K562 (cell line): ENCODE measurements around the gene NCOA1. TPM values are rescaled to one million over a fixed set of nuclear protein-coding genes. Genes with fewer than 3 reads are reported as not detected.
A peak's percentile ranks its signal among the peaks of the same experiment; 100 is the strongest.

Source experiments
- CBFA2T3 ChIP-seq: fragments of 450-650 bp; IDR thresholded peaks from 2 replicates; pipeline ENCODE4 v1.6.1; 2017
- CHAMP1 ChIP-seq: fragments of 450-650 bp; IDR thresholded peaks from 2 replicates; pipeline ENCODE4 v1.6.1; 2016; ENCODE audit warnings: mild to moderate bottlenecking
- DEAF1 ChIP-seq: fragments of 450-650 bp; formaldehyde crosslinking; IDR thresholded peaks from 2 replicates; pipeline ENCODE4 v1.4.0; 2020; ENCODE audit warnings: mild to moderate bottlenecking, moderate library complexity
- EGR1 ChIP-seq: fragments of 450-650 bp; conservative IDR thresholded peaks from 2 replicates; pipeline ENCODE4 v1.6.1; 2017; ENCODE audit warnings: mild to moderate bottlenecking
- ELF2 ChIP-seq: fragments of 250-450 bp; sonication (Bioruptor Pico); IDR thresholded peaks from 2 replicates; pipeline ENCODE4 v1.5.0; 2021; ENCODE audit warnings: mild to moderate bottlenecking
- GATAD2B ChIP-seq: fragments of 450-650 bp; IDR thresholded peaks from 2 replicates; pipeline ENCODE4 v1.6.1; 2017; ENCODE audit warnings: mild to moderate bottlenecking, borderline replicate concordance
- GTF2F1 ChIP-seq: IDR thresholded peaks from 2 replicates; pipeline ENCODE4 v1.6.1; 2011; ENCODE audit warnings: low read depth, low read length, improper control_type of control experiment
- HIVEP1 ChIP-seq: fragments of 250-450 bp; sonication (Bioruptor Pico); IDR thresholded peaks from 2 replicates; pipeline ENCODE4 v1.4.0; 2020; ENCODE audit warnings: mild to moderate bottlenecking
- MEIS2 ChIP-seq: fragments of 450-650 bp; IDR thresholded peaks from 2 replicates; pipeline ENCODE4 v1.6.1; 2014; ENCODE audit warnings: mild to moderate bottlenecking; ENCODE audit not compliant: partially characterized antibody
- MYC ChIP-seq, 2 experiments: fragments of 250-450 bp in 1 of 2; sonication (Bioruptor Pico) in 1 of 2; IDR thresholded peaks; 2 replicates each; pipeline versions ENCODE4 v1.5.1 to v1.6.1; 2012 to 2021; ENCODE audit warnings: low read depth in 2 of 2, borderline replicate concordance in 1 of 2, improper control_type of control experiment in 1 of 2, low read length in 1 of 2, mild to moderate bottlenecking in 1 of 2, moderate library complexity in 1 of 2
- PHF20 ChIP-seq: fragments of 450-650 bp; IDR thresholded peaks from 2 replicates; pipeline ENCODE4 v1.6.1; 2018; ENCODE audit not compliant: partially characterized antibody
- PHF21A ChIP-seq: fragments of 450-650 bp; IDR thresholded peaks from 2 replicates; pipeline ENCODE4 v1.6.1; 2017; ENCODE audit warnings: low read depth, borderline replicate concordance
- PHTF2 ChIP-seq: fragments of 250-450 bp; sonication (Bioruptor Pico); IDR thresholded peaks from 2 replicates; pipeline ENCODE4 v1.5.0; 2021; ENCODE audit warnings: mild to moderate bottlenecking
- PRPF4 ChIP-seq: fragments of 200-400 bp; formaldehyde crosslinking; IDR thresholded peaks from one replicate; pipeline ENCODE4 v1.6.1; 2017; ENCODE audit warnings: low read length, low read depth, mild to moderate bottlenecking; ENCODE audit not compliant: insufficient read depth, poor library complexity, severe bottlenecking
- RB1 ChIP-seq: fragments of 450-650 bp; IDR thresholded peaks from 2 replicates; pipeline ENCODE4 v1.6.1; 2017; ENCODE audit warnings: low read depth, mild to moderate bottlenecking
- RFX1 ChIP-seq: fragments of 450-650 bp; IDR thresholded peaks from 2 replicates; pipeline ENCODE4 v1.6.1; 2016; ENCODE audit warnings: mild to moderate bottlenecking, moderate library complexity
- SMARCA4 ChIP-seq: fragments of 450-650 bp; IDR thresholded peaks from 2 replicates; pipeline ENCODE4 v1.6.1; 2016
- SMARCC2 ChIP-seq: fragments of 450-650 bp; IDR thresholded peaks from 2 replicates; pipeline ENCODE4 v1.6.1; 2017; ENCODE audit warnings: antibody characterized with exemption, moderate library complexity, mild to moderate bottlenecking, low read depth
- TAL1 ChIP-seq: fragments of 450-650 bp; IDR thresholded peaks from 2 replicates; pipeline ENCODE4 v1.6.1; 2016; ENCODE audit warnings: mild to moderate bottlenecking
- TSC22D4 ChIP-seq: fragments of 450-650 bp; IDR thresholded peaks from 2 replicates; pipeline ENCODE4 v1.6.1; 2016; ENCODE audit warnings: missing genetic modification characterization, missing biosample characterization, control low read depth
- U2AF1 ChIP-seq: fragments of 200-400 bp; formaldehyde crosslinking; optimal IDR thresholded peaks from 2 replicates; pipeline ENCODE3; 2017; ENCODE audit warnings: mild to moderate bottlenecking, low read depth, low read length, moderate library complexity
- ZNF175 ChIP-seq: fragments of 200-800 bp; sonication (Bioruptor generic); IDR thresholded peaks from 2 replicates; pipeline ENCODE4 v1.6.1; 2016; ENCODE audit warnings: low read depth, mild to moderate bottlenecking, missing genetic modification characterization, missing compliant biosample characterization
- ZNF263 ChIP-seq: sonication (generic); formaldehyde crosslinking; IDR thresholded peaks from 2 replicates; pipeline ENCODE4 v1.8.0; 2022; ENCODE audit warnings: mild to moderate bottlenecking, missing genetic modification reagents, borderline replicate concordance
- ZNF274 ChIP-seq: IDR thresholded peaks from 2 replicates; pipeline ENCODE4 v1.6.1; 2011; ENCODE audit warnings: low read depth, mild to moderate bottlenecking, low read length, moderate library complexity, borderline replicate concordance
- ZNF311 ChIP-seq: fragments of 250-450 bp; sonication (Bioruptor Pico); IDR thresholded peaks from 2 replicates; pipeline ENCODE4 v1.4.0; 2020; ENCODE audit warnings: mild to moderate bottlenecking, moderate library complexity
- ZNF668 ChIP-seq: fragments of 250-450 bp; sonication (Bioruptor Pico); IDR thresholded peaks from 2 replicates; pipeline ENCODE4 v1.8.0; 2022; ENCODE audit warnings: mild to moderate bottlenecking, inconsistent platforms
- polyA plus RNA-seq, 8 experiments: library from polyadenylated mRNA; depleted of rRNA in 4 of 8; stranded (reverse) in 5 of 8; unstranded in 3 of 8; fragments of >200 nt; fragmentation: Nextera tagmentation in 2 of 8; fragmentation: Illumina TruSeq in 1 of 8; extraction: Ambion mirVana in 2 of 8; extraction: Trizol in 1 of 8; gene quantifications; 2 replicates each; pipeline versions ENCODE4 v1.2.1 to v1.2.3, GENCODE V29; 2011 to 2014; ENCODE audit warnings: inconsistent platforms in 1 of 8, missing spikeins in 1 of 8
- total RNA-seq, 7 experiments: library from RNA; depleted of rRNA in 6 of 7; stranded (reverse); fragments of >200 nt in 6 of 7; fragmentation: Illumina TruSeq in 2 of 7; extraction: Trizol in 2 of 7; gene quantifications; 2 replicates each; pipeline versions ENCODE4 v1.2.1 to v1.2.3, GENCODE V29; 2011 to 2021; ENCODE audit warnings: low replicate concordance in 1 of 7

The NCOA1 gene
- total and polyA plus RNA-seq, 9 of the 15 experiments (the other 6 are each of a cell fraction or from before 2014, with no cell fraction given): 4.9 to 25.7 (median 17.0) TPM

- no peak for TF ChIP-seq RB1
- TF ChIP-seq GTF2F1: no peak
- no peak for TF ChIP-seq TSC22D4
- no peak for TF ChIP-seq ELF2 (CRISPR knock-in tag)
- TF ChIP-seq GATAD2B: no peak
- TF ChIP-seq ZNF311 (CRISPR knock-in tag): no peak
- no peak for TF ChIP-seq SMARCC2
- TF ChIP-seq ZNF263 (CRISPR knock-in tag): no peak
- TF ChIP-seq PHF21A: no peak
- peak; percentile 80 for TF ChIP-seq CBFA2T3
- peak; percentile 53 for TF ChIP-seq TAL1
- TF ChIP-seq CHAMP1: no peak
- no peak for TF ChIP-seq PRPF4
- TF ChIP-seq MYC (IDR thresholded peaks at IDR 0.05; ENCODE audit: low read depth, low read length): no peak
- TF ChIP-seq MYC (CRISPR knock-in tag; IDR thresholded peaks at IDR 0.05; ENCODE audit: borderline replicate concordance, low read depth): no peak
- TF ChIP-seq ZNF175 (CRISPR knock-in tag): no peak
- TF ChIP-seq RFX1: no peak
- no peak for TF ChIP-seq ZNF274
- TF ChIP-seq HIVEP1 (CRISPR knock-in tag): no peak
- TF ChIP-seq PHF20: no peak
- peak; percentile 54 for TF ChIP-seq MEIS2
- TF ChIP-seq U2AF1: no peak
- no peak for TF ChIP-seq EGR1
- no peak for TF ChIP-seq ZNF668 (CRISPR knock-in tag)
- TF ChIP-seq DEAF1 (CRISPR knock-in tag): no peak
- no peak for TF ChIP-seq PHTF2 (CRISPR knock-in tag)
- 0 out of 2 replicates have a peak, but pooled peaks have one; percentile 19 for TF ChIP-seq SMARCA4
Observed at GRCh38 chr2:24588294-24588693, 97.2 kb downstream of the NCOA1 start (continued).
